ENCODE results near the gene FIS1. TPM values are rescaled to one million over a fixed set of nuclear protein-coding genes. Genes with fewer than 3 reads are reported as not detected.
"Not testable (repeated sequence)": the region's sequence is repeated elsewhere in the genome, so short reads cannot be mapped to it uniquely, and the experiment has no call there.

The FIS1 gene
- total RNA-seq, 1 donor: 83.9 TPM

DNA sequence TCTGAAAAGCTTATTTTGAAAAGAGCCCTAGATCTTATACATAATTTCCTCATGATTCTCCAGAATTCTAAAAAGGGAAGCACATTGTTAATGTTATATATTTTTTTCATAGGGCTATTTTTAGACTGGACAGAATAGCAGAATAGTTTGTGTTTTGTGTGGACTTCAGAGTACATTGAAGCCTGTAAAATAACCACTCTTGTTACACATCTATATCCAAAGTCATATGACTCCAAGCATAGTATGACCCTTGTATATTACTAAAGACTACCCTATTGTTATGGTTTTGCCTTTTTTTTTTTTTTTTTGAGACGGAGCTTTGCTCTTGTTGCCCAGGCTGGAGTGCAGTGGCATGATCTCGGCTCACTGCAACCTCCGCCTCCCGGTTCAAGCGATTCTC, 26.1 kb upstream of the FIS1 start:
- Histone ChIP-seq H3K4me1 (ENCODE audit: insufficient read depth, low read length) (no peaks in the 10 kb centered on the region), H3K4me3 (ENCODE audit: low read length) (no peak overlapping the region), H3K27me3 (ENCODE audit: insufficient read depth, low read length) (no peaks in the 10 kb centered on the region), H3K9me3 (ENCODE audit: low read depth, low read length) (no peaks in the 10 kb centered on the region)

GRCh38 chr7:101269664-101270063, 24.8 kb upstream of the FIS1 start:
- no peak overlapping the region for H3K4me3 ChIP-seq (ENCODE audit: low read length)
- H3K27me3 ChIP-seq (ENCODE audit: insufficient read depth, low read length): no peaks in the 10 kb centered on the region
- H3K9me3 ChIP-seq (ENCODE audit: low read depth, low read length): no peaks in the 10 kb centered on the region
- H3K4me1 ChIP-seq (ENCODE audit: insufficient read depth, low read length): no peaks in the 10 kb centered on the region

- H3K4me3 ChIP-seq (ENCODE audit: low read length): no peak overlapping the region
- H3K9me3 ChIP-seq (ENCODE audit: low read depth, low read length): no peaks in the 10 kb centered on the region
- H3K27me3 ChIP-seq (ENCODE audit: insufficient read depth, low read length): no peaks in the 10 kb centered on the region
- H3K4me1 ChIP-seq (ENCODE audit: insufficient read depth, low read length): no peaks in the 10 kb centered on the region
Measured at GRCh38 chr7:101265622-101266516, 21.0 kb upstream of the FIS1 start.

DNA sequence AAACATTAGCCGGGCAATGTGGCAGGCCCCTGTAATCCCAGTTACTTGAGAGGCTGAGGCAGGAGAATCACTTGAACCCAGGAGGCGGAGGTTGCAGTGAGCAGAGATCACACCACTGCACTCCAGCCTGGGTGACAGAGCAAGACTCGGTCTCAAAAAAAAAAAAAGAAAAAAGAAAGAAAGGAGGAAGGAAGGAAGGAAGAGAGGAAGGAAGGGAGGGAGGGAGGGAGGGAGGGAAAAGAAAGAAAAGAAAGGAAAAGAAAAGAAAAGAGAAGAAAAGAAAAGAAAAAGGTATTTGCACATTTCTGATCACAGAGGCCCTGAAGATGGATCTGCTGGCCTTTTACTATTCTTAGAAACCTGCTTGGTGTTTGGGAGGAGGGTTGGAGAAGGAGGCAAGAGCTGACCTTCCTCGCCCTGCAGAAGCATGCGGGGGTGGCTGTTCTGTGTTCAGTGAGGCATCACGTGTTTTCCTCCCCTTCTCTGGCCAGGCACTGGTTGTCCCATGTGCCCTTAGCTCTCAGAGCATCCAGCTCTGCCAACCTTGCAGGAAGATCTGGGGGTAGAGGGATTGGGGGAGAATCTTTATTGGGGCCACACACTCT, 19.3 kb upstream of the FIS1 start:
- H3K4me3 ChIP-seq (ENCODE audit: low read length); H3K9me3 ChIP-seq (ENCODE audit: low read depth, low read length); H3K27me3 ChIP-seq (ENCODE audit: insufficient read depth, low read length); H3K4me1 ChIP-seq (ENCODE audit: insufficient read depth, low read length): not testable (repeated sequence)

DNA sequence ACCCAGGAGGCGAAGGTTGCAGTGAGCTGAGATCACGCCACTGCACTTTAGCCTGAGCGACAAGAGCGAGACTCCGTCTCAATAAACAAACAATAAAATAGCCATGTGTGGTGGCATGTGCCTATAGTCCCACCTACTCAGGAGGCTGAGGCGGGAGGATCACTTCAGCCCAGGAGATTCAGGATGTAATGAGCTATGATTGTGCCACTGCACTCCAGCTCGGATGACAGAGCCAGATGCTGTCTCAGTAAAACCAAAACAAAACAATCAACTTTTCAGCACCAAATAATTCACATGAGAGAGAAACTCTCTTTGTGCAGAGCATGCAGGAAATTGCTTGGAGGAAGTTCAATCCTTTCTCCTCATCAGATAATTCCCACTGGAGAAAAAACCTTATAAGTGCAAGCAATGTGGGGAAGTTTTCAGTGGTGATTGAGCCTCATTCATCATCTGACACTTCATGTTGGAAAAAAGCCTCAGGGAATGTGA, 13.4 kb upstream of the FIS1 start:
- Histone ChIP-seq H3K9me3 (ENCODE audit: low read depth, low read length) (no peaks in the 10 kb centered on the region), H3K27me3 (ENCODE audit: insufficient read depth, low read length) (no peaks in the 10 kb centered on the region), H3K4me3 (ENCODE audit: low read length) (no peak overlapping the region), H3K4me1 (ENCODE audit: insufficient read depth, low read length) (no peaks in the 10 kb centered on the region)

DNA sequence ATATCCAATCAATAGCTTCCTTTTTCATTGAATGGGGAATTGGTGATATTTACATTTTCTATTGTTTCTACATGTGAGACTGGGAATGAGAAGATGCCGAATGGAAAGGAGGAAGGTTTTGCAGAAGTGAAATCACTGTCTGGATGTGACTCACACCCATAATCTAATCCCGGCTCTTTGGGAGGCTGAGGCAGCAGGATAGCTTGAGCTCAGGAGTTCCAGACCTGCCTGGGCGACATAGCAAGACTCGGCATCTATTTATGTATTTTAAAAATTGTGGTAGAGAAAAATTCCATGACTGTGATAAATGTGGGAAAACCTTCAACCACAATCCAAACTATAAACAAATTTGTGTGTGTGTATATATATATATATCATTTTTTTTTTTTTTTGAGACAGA, 10.9 kb upstream of the FIS1 start:
- Histone ChIP-seq H3K4me1 (ENCODE audit: insufficient read depth, low read length) (peaks cover 16% of the 10 kb centered on the region), H3K27me3 (ENCODE audit: insufficient read depth, low read length) (no peaks in the 10 kb centered on the region), H3K4me3 (ENCODE audit: low read length) (no peak overlapping the region), H3K9me3 (ENCODE audit: low read depth, low read length) (no peaks in the 10 kb centered on the region)

GRCh38 chr7:101253199-101253598, 8.3 kb upstream of the FIS1 start:
- not testable (repeated sequence) for H3K4me3 ChIP-seq (ENCODE audit: low read length); H3K27me3 ChIP-seq (ENCODE audit: insufficient read depth, low read length); H3K9me3 ChIP-seq (ENCODE audit: low read depth, low read length)
- H3K4me1 ChIP-seq (ENCODE audit: insufficient read depth, low read length): peaks cover 24% of the 10 kb centered on the region

DNA sequence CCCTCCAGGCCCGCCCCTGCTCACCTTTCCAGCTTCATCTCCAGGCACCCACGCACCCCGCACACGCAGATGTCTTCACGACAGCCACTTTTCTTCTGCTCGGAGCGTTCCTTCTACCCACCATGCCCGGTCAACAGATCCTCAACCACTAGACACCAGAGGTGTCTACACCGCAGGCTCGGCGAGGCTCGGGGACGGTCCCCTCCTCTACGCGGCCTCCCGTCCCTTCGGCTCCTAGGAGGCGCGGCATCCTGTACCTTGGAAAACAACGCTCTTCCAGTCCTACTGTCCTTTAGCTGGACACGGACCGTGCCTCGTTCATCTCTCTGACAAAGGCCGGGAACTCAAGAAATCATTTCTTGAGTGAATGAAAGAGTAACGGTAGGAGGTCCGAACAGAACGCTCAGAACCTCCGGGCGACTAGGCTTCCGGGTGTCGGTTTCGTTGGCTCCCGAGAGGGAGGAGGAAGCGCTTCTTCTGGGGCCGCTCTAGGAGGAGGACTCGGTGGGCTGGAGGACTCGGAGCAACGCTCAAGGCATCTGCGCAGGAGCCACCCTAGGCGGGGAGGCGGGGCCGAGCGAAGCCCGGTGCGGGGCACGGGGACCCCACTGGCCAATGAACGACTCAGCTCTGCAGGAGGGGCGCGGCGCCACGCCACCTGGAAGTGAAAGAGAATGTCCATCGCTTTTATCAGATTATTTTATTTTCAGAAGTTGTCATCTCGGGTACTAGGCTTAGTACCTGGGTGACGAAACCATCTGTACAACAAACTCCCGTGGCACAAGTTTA, 7.2 kb upstream of the FIS1 start:
- Histone ChIP-seq H3K27me3 (ENCODE audit: insufficient read depth, low read length) (no peaks in the 10 kb centered on the region), H3K4me3 (ENCODE audit: low read length) (peak overlapping the region; percentile 96), H3K9me3 (ENCODE audit: low read depth, low read length) (no peaks in the 10 kb centered on the region), H3K4me1 (ENCODE audit: insufficient read depth, low read length) (peaks cover 25% of the 10 kb centered on the region)

- H3K4me3 ChIP-seq (ENCODE audit: low read length): no peak overlapping the region
- H3K4me1 ChIP-seq (ENCODE audit: insufficient read depth, low read length): peaks cover 30% of the 10 kb centered on the region
- H3K27me3 ChIP-seq (ENCODE audit: insufficient read depth, low read length): no peaks in the 10 kb centered on the region
- no peaks in the 10 kb centered on the region for H3K9me3 ChIP-seq (ENCODE audit: low read depth, low read length)
Measured at GRCh38 chr7:101250324-101250723, 5.4 kb upstream of the FIS1 start.

GRCh38 chr7:101248276-101248675, 3.4 kb upstream of the FIS1 start:
- Histone ChIP-seq H3K4me3 (ENCODE audit: low read length) (no peak overlapping the region), H3K27me3 (ENCODE audit: insufficient read depth, low read length) (no peaks in the 10 kb centered on the region), H3K4me1 (ENCODE audit: insufficient read depth, low read length) (peaks cover 43% of the 10 kb centered on the region), H3K9me3 (ENCODE audit: low read depth, low read length) (no peaks in the 10 kb centered on the region)

DNA sequence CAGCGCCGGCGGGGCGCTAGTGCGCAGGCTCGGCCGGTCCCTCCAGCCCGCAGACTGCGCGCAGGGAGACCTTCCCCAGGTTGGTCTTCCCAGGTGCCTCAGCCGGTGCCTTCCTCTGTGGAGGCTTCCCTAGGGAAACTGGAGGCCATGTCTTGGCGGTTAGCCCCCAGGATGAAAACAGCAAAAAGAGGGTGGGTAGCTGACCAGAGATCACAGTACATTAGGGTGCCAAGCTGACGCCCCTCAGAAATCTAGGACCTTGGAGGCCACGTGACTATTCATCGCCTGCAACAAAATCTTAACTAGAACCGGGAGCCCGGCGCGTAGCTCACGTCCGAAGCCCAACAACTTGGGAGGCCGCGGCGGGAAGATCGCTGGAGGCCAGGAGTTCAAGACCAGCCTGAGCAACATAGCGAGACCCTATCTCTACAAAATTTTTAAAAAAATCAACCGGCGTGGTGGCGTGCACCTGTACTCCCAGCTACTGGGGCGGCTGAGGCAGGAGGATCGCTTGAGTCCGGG, 327 bp upstream of the FIS1 start:
- peaks cover 44% of the 10 kb centered on the region for H3K4me1 ChIP-seq (ENCODE audit: insufficient read depth, low read length)
- H3K4me3 ChIP-seq (ENCODE audit: low read length): peak overlapping the region; percentile 82
- H3K27me3 ChIP-seq (ENCODE audit: insufficient read depth, low read length): no peaks in the 10 kb centered on the region
- no peaks in the 10 kb centered on the region for H3K9me3 ChIP-seq (ENCODE audit: low read depth, low read length)

DNA sequence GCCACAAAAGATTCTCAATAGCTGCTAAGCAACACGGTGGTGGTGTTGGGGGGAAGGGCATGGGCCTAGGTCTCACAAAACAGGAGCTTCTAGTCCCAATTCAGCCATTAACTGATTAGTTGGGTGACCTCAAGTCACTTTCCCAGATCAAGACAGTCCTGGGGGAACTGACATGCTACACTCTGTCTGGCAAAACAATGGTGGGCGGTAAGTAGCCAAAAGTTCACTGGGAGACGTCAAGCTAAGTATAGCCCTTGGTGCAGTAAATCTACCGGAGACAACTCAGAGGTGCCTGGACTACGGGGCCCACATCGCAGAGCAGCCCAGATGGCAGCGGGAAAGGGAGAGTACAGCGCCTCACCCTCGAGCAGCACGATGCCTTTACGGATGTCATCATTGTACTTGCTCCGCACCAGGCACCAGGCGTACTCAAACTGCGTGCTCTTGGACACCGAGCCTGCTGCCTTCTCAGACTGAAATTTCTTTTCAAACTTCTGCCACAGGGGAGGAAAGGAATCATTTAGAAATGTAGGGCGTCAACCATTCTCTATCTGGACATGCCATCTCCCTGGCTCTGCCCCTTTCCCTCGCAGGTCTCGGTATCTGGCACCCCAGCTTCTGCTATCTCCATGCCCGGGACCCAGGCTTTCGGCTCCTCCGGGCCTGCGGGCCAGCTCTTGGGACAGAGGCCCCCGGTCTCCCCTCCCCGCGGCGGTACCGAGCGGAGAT, 1.1 kb downstream of the FIS1 start:
- H3K27me3 ChIP-seq (ENCODE audit: insufficient read depth, low read length): no peaks in the 10 kb centered on the region
- peaks cover 50% of the 10 kb centered on the region for H3K4me1 ChIP-seq (ENCODE audit: insufficient read depth, low read length)
- peak overlapping the region; percentile 82 for H3K4me3 ChIP-seq (ENCODE audit: low read length)
- H3K9me3 ChIP-seq (ENCODE audit: low read depth, low read length): no peaks in the 10 kb centered on the region

- Histone ChIP-seq H3K4me1 (ENCODE audit: insufficient read depth, low read length) (peaks cover 47% of the 10 kb centered on the region), H3K27me3 (ENCODE audit: insufficient read depth, low read length) (no peaks in the 10 kb centered on the region), H3K4me3 (ENCODE audit: low read length) (no peak overlapping the region), H3K9me3 (ENCODE audit: low read depth, low read length) (no peaks in the 10 kb centered on the region)
Measured at GRCh38 chr7:101241443-101242349, 3.2 kb downstream of the FIS1 start.

GRCh38 chr7:101241015-101241363, 3.9 kb downstream of the FIS1 start:
- H3K9me3 ChIP-seq (ENCODE audit: low read depth, low read length): no peaks in the 10 kb centered on the region
- no peaks in the 10 kb centered on the region for H3K27me3 ChIP-seq (ENCODE audit: insufficient read depth, low read length)
- peaks cover 47% of the 10 kb centered on the region for H3K4me1 ChIP-seq (ENCODE audit: insufficient read depth, low read length)
- no peak overlapping the region for H3K4me3 ChIP-seq (ENCODE audit: low read length)

Measured in mononuclear cell (primary cell).